A673 (cell line): ENCODE data around the gene SPATA4.

Experiments used
- EZH2 ChIP-seq: fragments of 200-600 bp; sonication (generic); IDR thresholded peaks from 2 replicates; pipeline ENCODE4 v1.6.1; 2017; ENCODE audit warnings: borderline replicate concordance, low read depth, mild to moderate bottlenecking, mixed read lengths, antibody characterized with exemption, low read length; ENCODE audit not compliant: poor library complexity, severe bottlenecking
- TF ChIP-seq, protein P1 (sequence below): fragments of 300-800, 200-600 bp; sonication (generic); conservative IDR thresholded peaks from 2 replicates; pipeline ENCODE4 v1.5.1; 2017; ENCODE audit warnings: low read depth, mild to moderate bottlenecking, antibody characterized with exemption, low read length, moderate library complexity, mixed read lengths

DNA sequence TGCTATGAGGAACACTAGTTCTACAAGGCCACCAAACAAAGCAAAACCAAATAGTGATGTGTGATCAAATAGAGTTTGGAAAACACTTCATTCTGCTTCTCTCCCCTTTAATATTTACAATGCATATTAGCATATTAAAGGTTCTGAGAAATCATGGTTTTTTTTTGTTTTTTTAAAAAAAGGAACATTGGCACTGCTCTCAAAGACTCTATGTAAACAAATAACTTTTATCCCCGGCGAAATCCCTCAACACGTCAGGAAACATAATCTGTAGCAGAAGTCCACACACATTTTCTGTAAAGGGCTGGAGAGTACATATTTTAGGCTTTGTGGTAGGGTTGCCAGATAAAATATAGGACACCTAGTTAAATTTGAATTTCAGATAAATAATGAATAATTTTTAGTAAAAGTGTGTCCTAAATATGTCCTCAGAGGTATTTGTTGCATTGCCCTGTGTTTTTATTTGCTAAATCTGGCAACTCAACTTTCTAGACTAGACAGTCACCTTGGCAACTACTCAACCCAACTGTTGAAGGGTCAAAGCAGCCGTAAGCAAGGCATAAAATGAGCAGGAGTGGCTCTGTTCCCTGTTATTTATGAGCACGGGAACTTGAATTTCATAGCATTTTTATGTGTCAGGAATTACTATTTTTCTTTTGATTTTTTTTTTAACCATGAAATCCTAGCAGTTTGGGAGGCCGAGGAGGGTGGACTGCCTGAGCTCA lies 8.6 kb downstream of the SPATA4 start:
- TF ChIP-seq, protein P1, sequence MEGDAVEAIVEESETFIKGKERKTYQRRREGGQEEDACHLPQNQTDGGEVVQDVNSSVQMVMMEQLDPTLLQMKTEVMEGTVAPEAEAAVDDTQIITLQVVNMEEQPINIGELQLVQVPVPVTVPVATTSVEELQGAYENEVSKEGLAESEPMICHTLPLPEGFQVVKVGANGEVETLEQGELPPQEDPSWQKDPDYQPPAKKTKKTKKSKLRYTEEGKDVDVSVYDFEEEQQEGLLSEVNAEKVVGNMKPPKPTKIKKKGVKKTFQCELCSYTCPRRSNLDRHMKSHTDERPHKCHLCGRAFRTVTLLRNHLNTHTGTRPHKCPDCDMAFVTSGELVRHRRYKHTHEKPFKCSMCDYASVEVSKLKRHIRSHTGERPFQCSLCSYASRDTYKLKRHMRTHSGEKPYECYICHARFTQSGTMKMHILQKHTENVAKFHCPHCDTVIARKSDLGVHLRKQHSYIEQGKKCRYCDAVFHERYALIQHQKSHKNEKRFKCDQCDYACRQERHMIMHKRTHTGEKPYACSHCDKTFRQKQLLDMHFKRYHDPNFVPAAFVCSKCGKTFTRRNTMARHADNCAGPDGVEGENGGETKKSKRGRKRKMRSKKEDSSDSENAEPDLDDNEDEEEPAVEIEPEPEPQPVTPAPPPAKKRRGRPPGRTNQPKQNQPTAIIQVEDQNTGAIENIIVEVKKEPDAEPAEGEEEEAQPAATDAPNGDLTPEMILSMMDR: no peak
- no peak for TF ChIP-seq EZH2
